Dedifferentiated amniotic fluid mesenchymal stem cell (primary cell): Measurements from ENCODE around the gene SNN.

ENCODE experiments used
- DNase-seq: peaks from one replicate; pipeline ENCODE4 v3.0.0-alpha.2; 2016; ENCODE audit errors: extremely low spot score

SNN gene

GRCh38 chr16:11679941-11680911 is 12.0 kb downstream of the SNN start:
- DNase-seq: no peak

- no peak for DNase-seq
Measured at GRCh38 chr16:11681556-11681955, 13.3 kb downstream of the SNN start.

DNA sequence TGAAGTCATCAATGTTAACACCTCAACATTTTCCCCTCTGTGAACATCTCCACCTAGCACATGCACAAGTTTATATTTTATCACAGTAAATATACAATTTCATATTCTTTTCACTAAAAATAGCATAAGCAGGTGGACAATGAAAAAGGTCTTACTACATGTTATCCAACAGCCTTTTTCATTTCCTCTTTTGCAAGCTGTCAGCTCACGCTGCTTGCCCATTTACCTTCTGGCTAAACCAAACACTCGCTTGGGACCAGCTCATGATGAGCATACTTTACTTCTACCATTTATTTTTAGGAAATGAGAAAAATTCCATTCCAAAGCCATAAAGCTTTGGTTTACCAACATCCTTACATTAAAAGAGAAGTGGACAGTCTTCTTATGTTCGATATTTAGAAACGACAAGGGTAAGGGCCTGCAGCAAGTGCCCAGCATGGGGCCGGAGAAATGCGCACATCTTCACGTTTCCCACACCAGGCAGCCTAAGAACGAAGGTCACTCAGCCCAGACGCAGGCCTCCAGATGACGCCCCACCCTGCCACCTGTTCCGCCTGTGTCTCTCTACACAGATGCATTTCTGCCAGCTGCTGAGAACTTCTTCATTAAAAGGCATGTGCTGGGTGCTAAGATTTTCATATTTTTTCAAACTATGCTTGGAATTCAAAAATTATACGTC is 13.9 kb downstream of the SNN start:
- DNase-seq: no peak

DNA sequence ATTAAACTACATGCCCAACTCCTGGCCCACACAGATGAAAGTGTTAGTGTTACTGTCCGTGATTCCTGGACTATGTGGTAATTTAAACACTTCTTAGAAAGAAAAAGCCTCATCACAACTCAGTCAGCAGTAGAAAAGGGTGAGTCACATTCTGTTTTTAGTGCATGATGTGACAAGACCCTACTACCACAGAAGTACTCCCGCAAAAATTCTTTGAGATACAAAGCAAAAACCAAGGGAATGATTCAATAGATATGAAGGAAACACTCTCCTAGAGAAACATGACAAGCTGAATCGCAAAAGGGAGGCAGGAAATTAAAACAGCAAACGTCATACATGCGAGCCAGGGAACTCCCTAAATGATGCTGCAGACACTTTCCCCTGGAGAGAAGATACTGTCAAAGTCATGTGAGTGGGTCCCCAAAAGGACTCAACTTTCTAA is 14.4 kb downstream of the SNN start:
- peak; percentile 70 for DNase-seq

- DNase-seq: no peak
Measured at GRCh38 chr16:11683145-11683544, 14.9 kb downstream of the SNN start.

GRCh38 chr16:11684231-11685025 is 16.2 kb downstream of the SNN start:
- no peak for DNase-seq

DNA sequence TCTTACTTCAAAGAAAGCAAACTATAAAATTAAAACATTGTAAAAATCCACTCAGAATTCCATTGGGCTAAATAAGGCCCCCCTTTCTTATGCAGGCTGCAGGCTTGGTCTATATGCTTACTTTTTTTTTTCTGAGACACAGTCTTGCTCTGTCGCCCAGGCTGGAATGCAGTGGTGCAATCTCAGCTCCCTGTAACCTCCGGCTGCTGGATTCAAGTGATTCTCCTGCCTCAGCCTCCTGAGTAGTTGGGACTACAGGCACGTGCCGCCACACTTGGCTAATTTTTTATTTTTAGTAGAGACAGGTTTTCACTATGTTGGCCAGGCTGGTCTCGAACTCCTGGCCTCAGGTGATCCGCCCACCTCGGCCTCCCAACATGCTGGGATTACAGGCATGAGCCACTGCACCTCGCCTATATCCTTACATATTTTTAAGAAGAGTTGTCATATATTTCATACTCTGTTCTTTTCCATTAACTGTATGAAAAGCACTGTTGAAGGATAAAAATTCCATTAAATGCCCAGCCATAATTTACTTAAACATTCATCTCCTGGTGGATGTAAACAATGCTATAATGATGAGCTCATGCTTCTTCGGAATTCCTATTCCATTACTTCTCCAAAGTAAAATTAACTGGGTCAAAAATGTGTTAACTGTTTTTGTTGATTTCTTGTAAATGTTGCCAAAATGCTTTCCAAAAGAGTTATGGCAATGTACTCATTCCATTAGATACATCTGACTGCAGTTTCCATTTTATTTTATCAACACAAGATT is 17.8 kb downstream of the SNN start:
- peak; percentile 43 for DNase-seq

DNA sequence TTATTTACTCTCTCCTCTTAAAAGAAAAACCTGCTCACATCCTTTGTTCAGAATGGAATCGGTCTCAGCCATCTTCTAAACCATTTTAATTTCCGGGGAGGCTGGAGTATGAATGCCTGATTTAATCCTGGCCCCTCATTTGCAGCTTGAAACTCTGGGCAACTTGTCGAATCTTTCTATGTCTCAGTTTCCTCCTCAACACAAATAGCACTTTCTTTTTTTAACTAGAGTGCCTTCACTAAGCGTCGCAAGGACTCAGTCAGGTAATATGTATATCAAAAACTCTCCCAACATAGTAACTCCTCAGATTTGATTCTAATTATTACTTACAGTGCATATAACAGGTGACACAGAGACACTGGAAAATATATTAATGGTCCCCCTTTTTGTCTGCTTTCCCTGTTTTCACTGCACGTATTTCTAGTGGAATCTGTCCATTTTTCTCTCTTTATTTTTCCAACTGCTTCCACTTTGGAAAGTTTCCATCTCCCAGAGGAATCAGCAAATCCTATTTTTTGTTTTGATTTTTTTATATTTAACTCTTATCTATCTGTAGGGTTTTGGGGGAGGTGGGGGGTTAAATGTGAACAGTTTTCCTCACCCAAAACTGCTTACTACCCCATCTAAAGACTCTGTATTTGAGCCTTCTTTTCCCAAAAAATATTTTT is 18.6 kb downstream of the SNN start:
- no peak for DNase-seq

- DNase-seq: no peak
Measured at GRCh38 chr16:11687601-11688519, 19.6 kb downstream of the SNN start.

DNA sequence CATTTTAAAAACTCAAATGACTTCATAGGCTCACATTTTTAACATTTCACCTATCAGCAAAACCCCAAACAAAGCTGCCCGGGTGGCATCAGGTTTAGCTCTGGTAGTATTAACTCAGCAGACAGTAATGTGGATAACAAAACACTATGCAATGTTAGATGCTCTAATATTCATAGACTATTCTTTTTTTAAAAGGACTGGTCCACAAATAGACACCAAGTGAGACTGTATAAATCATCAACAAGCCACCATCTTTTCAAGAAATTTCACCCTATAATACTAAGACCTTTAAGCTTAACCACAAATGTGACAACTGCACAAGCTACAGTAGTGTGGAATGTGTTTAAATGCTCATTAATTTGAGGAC is 20.2 kb downstream of the SNN start:
- DNase-seq: no peak

DNA sequence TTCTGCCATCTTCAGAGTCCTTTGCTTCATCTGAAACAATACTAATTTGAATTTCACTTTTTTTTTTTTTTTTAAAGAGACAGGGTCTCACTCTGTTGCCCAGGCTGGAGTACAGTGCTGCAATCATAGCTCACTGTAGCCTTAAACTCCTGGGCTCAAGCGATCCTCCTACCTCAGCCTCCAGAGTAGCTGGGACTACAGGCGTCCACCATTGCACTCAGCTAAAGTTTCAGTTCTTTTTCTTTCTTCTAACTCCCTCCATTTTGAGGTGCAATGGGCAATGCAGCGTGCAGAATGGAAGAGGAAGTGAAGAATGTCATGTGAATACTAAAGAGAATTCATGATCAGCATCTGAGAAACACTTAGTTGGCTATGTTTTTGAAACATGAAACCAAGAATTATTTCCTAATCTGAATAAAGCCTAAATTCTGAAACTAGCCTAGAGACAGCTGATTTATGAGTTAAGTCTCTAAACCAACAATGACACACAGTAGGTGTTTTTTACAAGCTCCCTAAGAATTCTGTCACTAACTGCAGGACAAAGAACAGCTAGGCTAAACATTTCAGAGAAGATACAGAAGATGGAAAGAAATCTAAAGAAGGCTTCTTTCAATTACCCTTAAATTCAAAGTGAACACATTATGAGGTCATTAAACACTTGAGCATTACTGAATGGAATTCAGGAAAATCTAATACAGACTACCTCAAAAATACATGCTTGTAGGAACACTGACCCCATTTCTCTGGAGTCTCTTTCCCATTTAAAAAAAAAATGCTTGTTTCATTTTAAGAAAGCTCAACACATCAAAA is 21.0 kb downstream of the SNN start:
- no peak for DNase-seq

DNA sequence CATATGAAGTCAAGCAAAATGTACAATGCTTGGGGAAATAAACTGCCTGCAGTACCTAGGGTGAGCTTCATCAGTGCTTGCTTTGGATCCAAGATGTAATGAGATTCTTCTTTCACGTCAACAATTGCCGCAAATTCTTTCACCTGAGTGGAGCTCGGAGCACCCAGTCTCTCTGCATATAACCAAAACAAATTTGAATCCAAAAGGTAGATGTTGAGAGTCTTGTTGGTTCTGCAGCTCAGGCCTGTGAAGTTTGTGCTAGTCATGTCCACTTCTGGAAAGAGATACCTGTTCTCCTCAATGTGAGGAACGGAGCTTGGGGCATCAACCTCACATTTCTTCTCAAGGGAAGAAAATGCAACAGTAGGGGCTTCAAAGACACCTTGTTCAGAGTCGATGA is 23.0 kb downstream of the SNN start:
- no peak for DNase-seq

GRCh38 chr16:11691771-11692170 is 23.5 kb downstream of the SNN start:
- no peak for DNase-seq

GRCh38 chr16:11692171-11692570 is 23.9 kb downstream of the SNN start:
- no peak for DNase-seq

- DNase-seq: no peak
Measured at GRCh38 chr16:11692651-11693050, 24.4 kb downstream of the SNN start.

DNA sequence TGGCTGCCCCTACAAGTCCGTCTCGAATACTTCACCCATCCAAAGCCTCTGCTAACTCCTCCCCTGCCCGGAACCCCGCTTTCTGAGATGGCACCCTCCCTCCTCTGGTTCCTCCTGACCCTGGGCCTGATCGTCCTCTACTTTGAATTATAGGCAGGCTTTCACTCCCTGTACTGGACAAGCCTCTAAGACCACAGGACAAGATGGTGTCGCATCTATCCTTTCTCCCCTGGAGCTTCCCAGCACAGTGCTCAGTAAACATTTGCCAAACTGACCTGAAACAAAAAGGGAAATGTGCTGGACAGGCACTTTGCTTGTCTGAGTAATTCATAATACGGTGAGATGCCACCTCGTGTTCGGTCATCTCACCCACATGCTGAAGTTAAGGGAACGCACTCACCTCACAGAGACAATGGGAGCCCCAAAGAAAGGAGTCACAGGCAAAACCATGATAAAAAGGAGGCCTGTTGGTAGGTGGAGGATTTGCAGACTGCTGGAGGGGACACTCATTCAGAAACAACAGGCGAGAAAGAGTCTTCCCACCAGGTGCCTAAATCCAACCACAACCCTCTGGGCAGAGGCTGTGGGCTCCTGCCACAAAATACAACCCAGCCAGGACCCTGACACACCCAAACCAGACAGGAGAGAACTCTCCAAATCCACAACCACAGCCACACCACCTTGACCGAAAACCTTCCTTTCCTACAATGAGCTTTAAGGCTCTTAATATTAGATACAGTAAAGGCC is 28.2 kb downstream of the SNN start:
- DNase-seq: no peak

DNA sequence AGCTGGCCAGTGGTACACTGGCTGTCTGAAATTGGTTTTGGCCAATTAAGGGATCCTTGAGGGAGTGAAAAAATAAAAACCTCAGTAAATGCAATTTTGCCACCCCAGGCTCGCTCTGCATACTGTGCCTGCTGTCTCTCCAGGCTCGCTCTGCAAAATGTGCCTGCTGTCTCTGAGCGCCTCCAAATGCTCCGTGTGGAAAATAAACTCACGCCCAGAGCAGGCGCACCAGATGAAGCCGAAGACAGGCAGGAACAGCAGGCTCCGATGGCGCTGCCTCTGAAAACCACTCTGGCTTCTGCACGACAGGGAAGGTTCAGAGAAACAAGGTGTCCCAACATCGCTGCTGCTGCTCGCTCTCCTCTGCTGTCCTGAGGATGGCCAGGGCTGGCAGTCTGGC is 29.1 kb downstream of the SNN start:
- DNase-seq: no peak

DNA sequence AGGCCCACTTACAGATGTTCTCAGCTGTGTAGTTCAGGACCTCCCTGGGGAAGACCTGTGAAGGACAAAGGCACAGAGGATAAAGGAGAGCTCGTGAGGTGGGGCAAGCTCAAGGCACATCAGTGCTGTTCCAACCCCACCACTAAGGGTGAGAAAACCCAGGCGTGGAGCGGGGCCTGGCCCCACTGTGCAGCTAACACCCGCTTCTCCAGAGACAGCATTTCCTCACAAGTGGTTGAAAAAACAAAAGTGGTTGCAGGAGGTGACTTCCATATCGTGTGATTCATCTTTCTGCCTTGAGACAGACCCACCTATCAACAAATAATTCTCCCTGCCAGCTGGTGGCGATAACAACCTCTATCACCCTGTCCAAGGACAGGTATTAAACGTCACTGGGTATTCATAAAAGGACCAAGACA is 30.0 kb downstream of the SNN start:
- no peak for DNase-seq
